Muscle of leg (tissue), 11 donors: ENCODE measurements around the gene LDLRAD3. TPM values are rescaled to one million over a fixed set of nuclear protein-coding genes. Genes with fewer than 3 reads are reported as not detected.

Experiments used
- DNase-seq: peaks from one replicate; pipeline ENCODE4 v3.0.0; 2013
- H3K27ac ChIP-seq: one replicate; pipeline ENCODE4 v1.5.1; 2013; ENCODE audit warnings: mild to moderate bottlenecking, low read length, control low read depth
- H3K27me3 ChIP-seq: one replicate; pipeline ENCODE4 v1.6.1; 2013; ENCODE audit warnings: low read length; ENCODE audit not compliant: control insufficient read depth, insufficient read depth
- H3K36me3 ChIP-seq: one replicate; pipeline ENCODE4 v1.6.1; 2013; ENCODE audit warnings: low read length; ENCODE audit not compliant: control insufficient read depth, insufficient read depth
- H3K4me1 ChIP-seq: one replicate; pipeline ENCODE4 v1.6.1; 2013; ENCODE audit warnings: low read length; ENCODE audit not compliant: control insufficient read depth, insufficient read depth
- H3K4me3 ChIP-seq: one replicate; pipeline ENCODE4 v1.5.1; 2013; ENCODE audit warnings: low read length, control low read depth
- H3K9me3 ChIP-seq: replicated peaks from 2 replicates; pipeline ENCODE4 v1.6.1; 2013; ENCODE audit warnings: low read depth, low read length; ENCODE audit not compliant: control insufficient read depth
- WGBS: methylation state at CpG from one replicate; pipeline ENCODE4 v1.1.5; 2013; ENCODE audit warnings: missing lambda C conversion rate; ENCODE audit not compliant: insufficient coverage; 5-methylcytosine and 5-hydroxymethylcytosine counted together
- polyA plus RNA-seq, 8 donors: library from polyadenylated mRNA; unstranded; fragments of 120-200 nt; gene quantifications; one replicate each; pipeline versions ENCODE4 v1.2.1 to v1.2.3, GENCODE V29; 2013; ENCODE audit warnings: inconsistent platforms in 1 of 8, low replicate concordance in 1 of 8; ENCODE audit not compliant: insufficient read length in 8 of 8, insufficient read depth in 1 of 8
- total RNA-seq: library from RNA; stranded (reverse); fragments of 120-200 nt; gene quantifications from one replicate; pipeline ENCODE4 v1.2.4, GENCODE V29; 2013

Gene LDLRAD3
- total and polyA plus RNA-seq, 9 donors = 12.0 to 28.6 (median 20.9) TPM

DNA sequence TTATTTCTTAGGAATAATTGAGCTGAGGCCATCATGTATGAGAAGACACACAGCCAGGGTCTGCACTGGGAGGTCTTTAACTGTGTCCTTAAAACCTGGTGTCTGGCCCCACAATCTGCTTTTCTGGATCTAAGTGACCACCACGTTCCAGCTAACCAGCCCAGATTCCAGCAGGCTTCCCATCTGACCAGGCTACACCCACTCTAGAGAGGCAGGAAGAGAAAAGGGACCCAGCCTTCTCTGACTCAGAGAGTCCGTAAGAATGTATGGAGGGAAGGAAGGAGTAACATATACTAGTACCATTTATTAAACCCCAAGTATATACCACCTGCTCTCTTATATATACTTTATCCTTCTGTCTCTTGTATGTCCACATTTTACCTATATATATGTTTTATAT, 80.1 kb downstream of the LDLRAD3 start:
- no peaks in the 10 kb centered on the region for H3K9me3 ChIP-seq
- no peak overlapping the region for H3K27ac ChIP-seq
- WGBS = no CpG with 5 or more reads among the region's 2 CpGs
- peaks cover 3% of the 10 kb centered on the region for H3K36me3 ChIP-seq
- no peaks in the 10 kb centered on the region for H3K27me3 ChIP-seq
- no peak for DNase-seq
- no peak overlapping the region for H3K4me3 ChIP-seq
- peaks cover 9% of the 10 kb centered on the region for H3K4me1 ChIP-seq

DNA sequence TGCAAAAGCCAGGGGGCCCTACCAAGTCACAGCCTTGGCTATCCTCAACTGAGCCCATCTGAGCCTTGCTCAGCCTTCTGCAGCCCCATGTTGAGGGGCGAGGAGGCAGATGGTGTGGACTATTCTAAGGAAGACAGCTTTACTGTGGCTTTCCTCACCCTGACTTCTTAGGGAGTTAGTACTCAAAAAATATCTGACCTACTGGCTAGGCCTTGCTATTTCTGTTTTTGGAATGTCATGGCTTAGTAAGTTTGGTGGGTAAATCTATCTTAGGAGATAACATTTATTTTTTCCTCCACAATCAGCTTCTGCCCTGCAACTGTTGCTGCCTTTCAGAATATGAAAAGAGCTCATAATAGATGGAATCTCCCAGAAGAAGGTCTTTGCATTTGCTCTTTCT, 80.9 kb downstream of the LDLRAD3 start:
- Histone ChIP-seq H3K27ac (no peak overlapping the region), H3K4me3 (no peak overlapping the region), H3K9me3 (no peaks in the 10 kb centered on the region), H3K36me3 (peaks cover 3% of the 10 kb centered on the region), H3K27me3 (no peaks in the 10 kb centered on the region), H3K4me1 (peaks cover 7% of the 10 kb centered on the region)
- DNase-seq = no peak
- no CpG with 5 or more reads among the region's 1 CpG for WGBS

DNA sequence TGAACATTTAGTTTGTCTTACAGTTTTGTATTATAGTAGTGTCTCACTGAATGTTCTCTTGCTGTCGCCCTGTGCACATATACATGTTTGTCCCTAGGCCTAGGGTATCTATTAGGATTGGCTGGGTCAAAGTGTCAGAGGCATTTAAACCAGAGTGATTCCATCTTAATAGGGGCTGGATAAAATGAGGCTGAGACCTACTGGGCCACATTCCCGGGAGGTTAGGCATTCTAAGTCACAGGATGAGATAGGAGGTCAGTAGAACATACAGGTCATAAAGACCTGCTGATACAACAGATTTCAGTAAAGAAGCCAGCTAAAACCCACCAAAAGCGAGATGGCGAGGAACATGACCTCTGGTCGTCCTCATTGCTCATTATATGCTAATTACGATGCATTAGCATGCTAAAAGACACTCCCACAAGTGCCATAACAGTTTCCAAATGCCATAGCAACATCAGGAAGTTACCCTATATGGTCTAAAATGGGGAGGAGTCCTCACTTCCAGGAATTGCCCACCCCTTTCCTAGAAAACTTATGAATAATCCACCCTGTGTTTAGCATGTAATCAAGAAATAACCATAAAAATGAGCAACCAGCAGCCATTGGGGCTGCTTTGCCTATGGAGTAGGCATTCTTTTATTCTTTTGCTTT, 82.6 kb downstream of the LDLRAD3 start:
- no peak overlapping the region for H3K4me3 ChIP-seq
- H3K27me3 ChIP-seq = no peaks in the 10 kb centered on the region
- peaks cover 3% of the 10 kb centered on the region for H3K36me3 ChIP-seq
- H3K9me3 ChIP-seq = no peaks in the 10 kb centered on the region
- H3K27ac ChIP-seq = no peak overlapping the region
- peaks cover 23% of the 10 kb centered on the region for H3K4me1 ChIP-seq
- 100% methylated on average over 1 of the region's 6 CpGs for WGBS
- DNase-seq = no peak

DNA sequence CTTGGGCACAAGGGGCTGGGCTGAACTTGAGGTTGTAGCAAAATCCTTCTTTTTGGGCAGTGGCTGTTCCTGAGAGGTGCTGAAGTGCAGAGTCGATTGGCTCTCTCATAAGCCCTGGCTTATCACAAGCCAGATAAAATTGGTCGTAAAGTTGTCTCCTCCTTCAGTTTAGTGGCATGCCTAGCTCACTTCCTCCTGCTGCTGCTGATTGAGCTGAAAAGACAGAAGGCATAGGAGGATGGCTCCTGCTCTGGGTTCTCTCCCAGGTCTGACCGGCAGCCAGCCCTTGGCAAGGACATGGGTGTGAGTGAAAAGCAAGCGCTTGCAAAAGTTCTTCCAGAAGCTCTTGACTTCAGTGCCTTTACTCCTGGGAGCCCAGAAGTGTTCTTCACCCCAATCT, 83.9 kb downstream of the LDLRAD3 start:
- Histone ChIP-seq H3K27me3 (no peaks in the 10 kb centered on the region), H3K36me3 (peaks cover 2% of the 10 kb centered on the region), H3K4me1 (peaks cover 30% of the 10 kb centered on the region), H3K27ac (no peak overlapping the region), H3K9me3 (no peaks in the 10 kb centered on the region), H3K4me3 (no peak overlapping the region)
- no peak for DNase-seq
- 40% methylated on average over 2 of the region's 4 CpGs for WGBS

DNA sequence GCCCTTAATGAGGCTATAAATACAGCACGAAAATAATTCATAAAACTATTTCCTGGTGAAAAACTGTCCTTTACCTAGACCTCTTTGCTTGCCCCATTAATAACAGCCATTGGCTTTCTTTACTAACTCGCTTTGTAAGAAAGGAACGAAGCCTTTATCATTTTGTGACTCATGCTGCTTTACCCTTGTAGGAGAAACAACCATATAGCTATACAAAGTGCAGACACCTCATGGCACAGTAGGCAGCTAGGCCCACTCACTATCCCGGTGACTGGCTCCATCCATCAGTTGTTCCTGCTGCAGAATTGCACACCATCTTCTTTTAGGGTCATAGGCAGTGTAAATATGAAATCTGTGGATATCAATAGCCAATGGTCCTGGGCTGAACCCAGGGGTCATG, 85.8 kb downstream of the LDLRAD3 start:
- Histone ChIP-seq H3K9me3 (peaks cover 7% of the 10 kb centered on the region), H3K27me3 (no peaks in the 10 kb centered on the region), H3K36me3 (no peaks in the 10 kb centered on the region), H3K4me3 (no peak overlapping the region), H3K4me1 (peaks cover 33% of the 10 kb centered on the region), H3K27ac (no peak overlapping the region)
- DNase-seq = no peak
- WGBS = 100% methylated on average over 2 of the region's 4 CpGs

DNA sequence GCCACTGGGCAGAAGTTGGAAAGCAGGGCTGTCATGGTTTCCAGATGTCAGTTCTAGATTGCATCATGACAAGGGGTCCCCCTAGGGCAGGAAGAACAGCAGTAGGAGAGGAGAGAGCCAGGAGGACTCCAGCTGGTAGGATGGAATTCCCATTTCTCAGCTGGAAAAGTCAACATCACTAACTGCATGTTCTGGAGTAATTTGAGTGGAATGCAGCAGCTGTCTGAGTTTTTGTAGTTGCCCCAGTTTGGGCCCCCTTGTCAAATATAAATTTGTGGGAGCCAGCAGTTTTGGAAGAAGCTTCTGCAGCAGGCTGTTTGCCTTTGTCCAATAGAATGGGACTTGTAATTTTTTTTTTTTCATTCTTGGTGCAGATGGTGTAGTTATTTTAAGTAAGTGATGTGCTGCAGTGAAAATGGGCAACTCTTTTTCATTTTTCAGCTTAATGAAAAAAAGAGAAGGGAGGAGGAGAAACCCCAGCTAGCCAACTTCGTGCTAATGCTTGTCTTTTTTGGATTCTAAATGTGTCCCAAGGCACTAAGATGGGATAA, 86.9 kb downstream of the LDLRAD3 start:
- WGBS = no CpG with 5 or more reads among the region's 1 CpG
- H3K4me1 ChIP-seq = peaks cover 32% of the 10 kb centered on the region
- H3K36me3 ChIP-seq = no peaks in the 10 kb centered on the region
- no peak overlapping the region for H3K4me3 ChIP-seq
- peak overlapping the region; percentile 38 for H3K27ac ChIP-seq
- H3K27me3 ChIP-seq = no peaks in the 10 kb centered on the region
- H3K9me3 ChIP-seq = peaks cover 7% of the 10 kb centered on the region
- DNase-seq = peak; percentile 90

DNA sequence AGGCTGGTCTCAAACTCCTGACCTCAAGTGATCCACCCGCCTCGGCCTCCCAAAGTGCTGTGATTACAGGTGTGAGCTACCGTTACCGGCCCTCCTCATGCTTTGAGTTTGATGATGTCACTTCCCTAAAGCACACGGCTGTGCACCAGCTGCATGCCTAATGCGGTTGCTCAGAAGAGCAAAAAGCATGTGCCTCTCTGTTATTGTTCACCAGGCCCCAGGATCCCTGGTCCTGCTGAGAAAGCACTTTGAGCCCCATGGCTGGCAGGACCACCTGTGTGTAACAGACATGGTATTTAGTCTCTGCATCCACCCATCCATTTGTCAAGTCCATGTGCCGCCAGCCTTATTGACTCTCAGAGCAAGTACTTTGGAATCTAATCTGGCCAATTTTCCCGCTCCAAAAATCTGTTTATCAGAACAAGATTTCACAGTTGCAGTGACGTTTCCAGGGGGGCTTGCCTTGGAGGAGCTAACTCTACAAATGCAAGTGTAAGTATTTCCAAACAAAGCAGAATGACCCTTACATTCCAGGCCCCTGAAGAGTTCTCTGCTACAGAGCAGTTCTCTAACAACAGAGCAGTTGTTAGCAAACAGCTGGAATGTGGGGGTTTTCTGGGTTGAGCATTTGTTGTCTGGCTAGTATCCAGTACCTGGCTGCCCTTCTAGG, 89.4 kb downstream of the LDLRAD3 start:
- Histone ChIP-seq H3K4me1 (peaks cover 41% of the 10 kb centered on the region), H3K4me3 (no peak overlapping the region), H3K27ac (no peak overlapping the region), H3K36me3 (peaks cover 11% of the 10 kb centered on the region), H3K27me3 (no peaks in the 10 kb centered on the region), H3K9me3 (peaks cover 7% of the 10 kb centered on the region)
- DNase-seq = peak; percentile 46
- WGBS = 82% methylated on average over 8 of the region's 9 CpGs

DNA sequence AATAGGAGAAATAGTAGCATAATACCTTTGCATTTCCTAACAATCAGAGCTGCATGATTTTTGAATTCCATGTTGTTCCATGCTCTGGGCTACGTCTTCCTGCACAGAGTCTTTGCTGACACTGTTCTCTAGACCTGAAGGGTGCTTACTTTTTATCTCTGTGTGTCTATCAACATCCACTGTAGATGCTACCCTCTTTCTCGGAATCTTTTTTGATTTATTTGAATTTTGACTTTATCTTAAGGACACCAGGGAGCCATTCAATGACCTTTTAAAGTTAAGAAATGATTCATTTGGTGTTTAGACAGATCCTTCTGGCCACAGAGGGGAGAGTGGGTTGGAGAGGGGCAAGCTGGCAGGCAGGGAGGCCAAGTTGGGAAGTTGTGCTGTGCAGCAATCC, 90.1 kb downstream of the LDLRAD3 start:
- WGBS = no CpG with 5 or more reads among the region's 2 CpGs
- Histone ChIP-seq H3K36me3 (peaks cover 12% of the 10 kb centered on the region), H3K4me3 (no peak overlapping the region), H3K27me3 (no peaks in the 10 kb centered on the region), H3K9me3 (peaks cover 7% of the 10 kb centered on the region), H3K27ac (no peak overlapping the region), H3K4me1 (peaks cover 45% of the 10 kb centered on the region)
- DNase-seq = no peak

DNA sequence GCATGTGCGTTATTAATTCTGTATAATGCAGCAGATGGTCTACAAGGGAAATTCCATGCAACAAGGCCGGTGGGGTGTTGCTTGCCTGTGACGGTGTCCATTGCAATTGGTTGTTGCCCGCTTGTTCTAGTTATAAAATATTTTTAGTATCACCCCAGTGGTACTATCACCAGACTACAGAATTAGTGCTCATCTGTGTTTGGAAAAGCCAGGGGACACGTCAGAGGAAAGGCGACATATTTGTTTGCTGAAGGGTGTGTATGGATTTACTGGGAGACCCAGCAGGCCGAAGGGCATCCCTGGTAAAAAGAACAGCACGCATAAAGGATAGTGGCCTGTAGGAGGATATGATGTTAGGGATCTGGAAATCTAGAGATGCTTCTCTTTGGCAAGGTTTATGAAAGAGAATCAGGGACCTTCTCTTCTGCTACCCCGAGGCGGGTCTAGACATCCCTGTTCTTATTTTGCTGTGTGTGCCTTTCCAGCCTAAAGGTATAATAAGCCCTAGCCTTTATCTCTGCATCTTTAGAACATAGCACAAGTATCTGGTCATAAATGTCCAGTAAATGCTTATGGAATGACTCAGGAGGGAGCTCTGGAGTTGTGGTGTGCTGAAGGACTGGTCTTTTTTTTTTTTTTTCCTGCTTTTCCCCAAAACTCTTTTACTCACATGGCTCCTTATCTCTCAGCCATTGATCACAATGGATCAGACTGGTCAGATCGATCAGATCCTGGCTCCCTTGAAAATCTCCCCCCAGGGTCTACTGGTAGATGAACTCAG, 90.9 kb downstream of the LDLRAD3 start:
- Histone ChIP-seq H3K27me3 (no peaks in the 10 kb centered on the region), H3K9me3 (peaks cover 7% of the 10 kb centered on the region), H3K4me3 (no peak overlapping the region), H3K4me1 (peaks cover 45% of the 10 kb centered on the region), H3K27ac (no peak overlapping the region), H3K36me3 (peaks cover 12% of the 10 kb centered on the region)
- no peak for DNase-seq
- WGBS = 97% methylated on average over 4 of the region's 11 CpGs

DNA sequence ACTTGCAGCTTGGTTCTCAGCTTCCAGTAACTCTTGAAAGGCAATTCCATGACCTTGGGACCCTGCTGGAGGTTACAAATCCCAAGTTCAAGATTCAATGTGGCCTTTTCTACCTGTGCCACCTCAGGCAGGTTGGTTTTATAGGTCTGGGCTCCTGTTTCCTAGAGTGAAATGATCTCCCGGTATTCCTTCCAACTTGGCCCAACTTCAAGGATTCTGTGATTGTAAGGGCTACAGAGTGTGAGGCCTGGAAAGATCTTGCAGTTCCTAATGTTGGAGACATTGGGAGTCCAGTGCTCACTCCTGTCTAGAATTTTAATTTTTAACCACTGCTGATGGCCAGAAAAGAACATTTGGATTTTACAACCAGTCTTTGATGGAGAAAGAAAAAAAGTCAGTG, 91.6 kb downstream of the LDLRAD3 start:
- no peak for DNase-seq
- no peaks in the 10 kb centered on the region for H3K27me3 ChIP-seq
- H3K36me3 ChIP-seq = peaks cover 12% of the 10 kb centered on the region
- H3K9me3 ChIP-seq = peaks cover 7% of the 10 kb centered on the region
- 63% methylated on average over 1 of the region's 1 CpG for WGBS
- no peak overlapping the region for H3K27ac ChIP-seq
- peaks cover 41% of the 10 kb centered on the region for H3K4me1 ChIP-seq
- no peak overlapping the region for H3K4me3 ChIP-seq
